HG02885 (cell line): Measurements from ENCODE around the gene PEX14.
"Not testable (repeated sequence)": the region's sequence is repeated elsewhere in the genome, so short reads cannot be mapped to it uniquely, and the experiment has no call there.

ENCODE experiments used
- ATAC-seq: cut with Tn5 transposase; IDR thresholded peaks from one replicate; pipeline ENCODE4 v1.9.1; 2021; ENCODE audit warnings: mild to moderate bottlenecking; ENCODE audit not compliant: unreplicated experiment, poor library complexity

Gene PEX14, protein sequence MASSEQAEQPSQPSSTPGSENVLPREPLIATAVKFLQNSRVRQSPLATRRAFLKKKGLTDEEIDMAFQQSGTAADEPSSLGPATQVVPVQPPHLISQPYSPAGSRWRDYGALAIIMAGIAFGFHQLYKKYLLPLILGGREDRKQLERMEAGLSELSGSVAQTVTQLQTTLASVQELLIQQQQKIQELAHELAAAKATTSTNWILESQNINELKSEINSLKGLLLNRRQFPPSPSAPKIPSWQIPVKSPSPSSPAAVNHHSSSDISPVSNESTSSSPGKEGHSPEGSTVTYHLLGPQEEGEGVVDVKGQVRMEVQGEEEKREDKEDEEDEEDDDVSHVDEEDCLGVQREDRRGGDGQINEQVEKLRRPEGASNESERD

DNA sequence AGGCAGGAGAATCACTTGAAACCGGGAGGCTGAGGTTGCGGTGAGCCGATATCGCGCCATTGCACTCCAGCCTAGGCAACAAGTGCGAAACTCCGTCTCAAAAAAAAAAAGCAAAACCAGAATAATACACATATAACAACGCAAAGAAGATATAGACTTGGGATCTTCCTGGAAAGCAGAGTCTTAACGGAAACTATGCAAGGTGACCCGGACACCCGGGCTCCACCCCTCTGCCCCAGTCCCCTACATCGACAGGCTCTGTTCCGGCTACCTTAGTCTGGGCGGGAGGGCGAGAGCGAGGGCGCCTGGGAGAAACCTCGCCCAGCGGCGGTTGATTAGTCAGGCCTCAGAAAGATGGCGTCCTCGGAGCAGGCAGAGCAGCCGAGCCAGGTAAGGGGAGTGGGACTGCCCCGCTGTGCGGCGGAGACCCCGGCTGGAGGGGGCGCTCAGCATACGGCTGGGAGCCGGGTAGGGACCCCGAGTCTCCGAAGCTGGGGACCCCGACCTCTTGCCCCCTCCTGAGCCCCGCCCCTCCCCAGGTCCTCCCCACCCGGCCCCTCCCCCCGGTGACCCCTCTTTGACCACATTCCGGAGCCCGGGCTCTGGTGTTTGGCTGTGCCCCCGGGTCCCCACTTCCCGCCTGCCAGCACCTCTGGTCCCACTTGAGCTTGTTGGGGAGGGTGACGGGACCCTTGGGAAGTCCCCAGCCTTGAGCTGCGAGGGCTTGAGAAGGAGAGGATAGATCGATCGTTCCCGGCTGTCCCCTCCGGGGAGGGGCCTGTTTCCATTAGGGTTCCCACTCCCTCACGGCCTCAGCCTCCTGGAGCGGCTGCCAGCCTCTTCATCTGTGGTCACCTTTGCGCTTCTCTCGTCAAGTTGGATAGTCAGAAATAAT, at the start of gene PEX14:
Gene PEX14, plus strand, starts transcription at position 338 of the 895 bp plus-strand sequence. Its CDS starts 17 bp downstream, at position 355.
- ATAC-seq, result peak; percentile 72

DNA sequence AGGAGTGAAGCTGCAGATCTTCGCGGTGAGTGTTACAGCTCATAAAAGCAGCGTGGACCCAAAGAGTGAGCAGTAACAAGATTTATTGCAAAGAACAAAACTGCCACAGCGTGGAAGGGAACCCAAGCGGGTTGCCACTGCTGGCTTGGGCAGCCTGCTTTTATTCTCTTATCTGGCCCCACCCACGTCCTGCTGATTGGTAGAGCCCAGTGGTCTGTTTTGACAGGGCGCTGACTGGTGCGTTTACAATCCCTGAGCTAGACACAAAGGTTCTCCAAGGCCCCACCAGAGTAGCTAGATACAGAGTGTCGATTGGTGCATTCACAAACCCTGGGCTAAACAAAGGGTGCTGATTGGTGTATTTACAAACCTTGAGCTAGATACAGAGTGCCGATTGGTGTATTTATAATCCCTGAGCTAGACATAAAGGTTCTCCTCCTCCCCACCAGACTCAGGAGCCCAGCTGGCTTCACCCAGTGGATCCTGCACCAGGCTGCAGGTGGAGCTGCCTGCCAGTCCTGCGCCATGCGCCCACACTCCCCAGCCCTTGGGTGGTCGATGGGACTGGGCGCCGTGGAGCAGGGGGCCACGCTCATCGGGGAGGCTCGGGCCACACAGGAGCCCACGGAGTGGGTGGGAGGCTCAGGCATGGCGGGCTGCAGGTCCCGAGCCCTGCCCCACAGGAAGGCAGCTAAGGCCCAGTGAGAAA, 48.8 kb upstream of the PEX14 start:
- not testable (repeated sequence) for ATAC-seq

DNA sequence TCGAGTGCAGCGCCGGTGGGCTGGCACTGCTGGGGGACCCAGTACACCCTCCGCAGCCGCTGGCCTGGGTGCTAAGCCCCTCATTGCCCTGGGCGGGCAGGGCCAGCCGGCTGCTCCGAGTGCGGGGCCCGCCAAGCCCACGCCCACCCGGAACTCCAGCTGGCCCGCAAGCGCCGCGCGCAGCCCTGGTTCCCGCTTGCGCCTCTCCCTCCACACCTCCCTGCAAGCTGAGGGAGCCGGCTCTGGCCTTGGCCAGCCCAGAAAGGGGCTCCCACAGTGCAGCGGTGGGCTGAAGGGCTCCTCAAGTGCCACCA, 48.3 kb upstream of the PEX14 start:
- ATAC-seq, result not testable (repeated sequence)

DNA sequence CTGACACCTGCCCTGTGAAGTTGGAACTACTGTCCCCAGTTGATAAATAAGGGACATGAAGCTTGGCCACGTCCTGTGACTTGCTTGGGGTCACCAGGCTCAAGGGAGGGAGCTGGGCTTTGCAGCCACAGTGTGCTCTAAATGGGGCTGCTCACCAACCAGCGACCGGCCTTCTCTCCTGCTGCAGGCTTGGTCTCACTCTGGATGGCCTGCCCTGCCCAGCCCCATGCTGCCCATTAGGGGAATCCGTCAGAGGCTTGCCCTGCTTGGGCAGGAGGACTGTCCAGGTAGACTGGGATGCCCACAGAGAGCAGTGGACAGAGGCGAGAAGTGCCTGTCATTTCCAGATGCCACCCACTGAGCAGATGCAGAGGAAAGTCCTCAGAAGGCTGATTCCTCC, 45.8 kb upstream of the PEX14 start:
- ATAC-seq, result no peak

DNA sequence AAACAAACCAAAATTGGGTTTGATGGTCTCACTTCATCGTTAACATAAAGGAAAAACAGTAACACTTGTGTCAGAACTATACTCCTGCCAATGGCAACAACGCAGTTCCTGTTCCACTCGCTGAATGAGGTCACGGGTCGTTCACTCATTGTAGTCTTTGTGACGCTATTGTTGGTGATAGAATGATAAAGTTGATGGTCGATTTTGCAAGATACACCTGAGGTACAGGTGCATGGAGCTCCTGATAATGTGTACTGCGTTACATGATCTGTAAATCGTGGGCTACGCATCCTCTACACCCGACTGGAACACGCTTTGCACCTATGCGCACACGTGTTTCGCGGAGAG, 44.9 kb upstream of the PEX14 start:
- peak; percentile 3 for ATAC-seq

DNA sequence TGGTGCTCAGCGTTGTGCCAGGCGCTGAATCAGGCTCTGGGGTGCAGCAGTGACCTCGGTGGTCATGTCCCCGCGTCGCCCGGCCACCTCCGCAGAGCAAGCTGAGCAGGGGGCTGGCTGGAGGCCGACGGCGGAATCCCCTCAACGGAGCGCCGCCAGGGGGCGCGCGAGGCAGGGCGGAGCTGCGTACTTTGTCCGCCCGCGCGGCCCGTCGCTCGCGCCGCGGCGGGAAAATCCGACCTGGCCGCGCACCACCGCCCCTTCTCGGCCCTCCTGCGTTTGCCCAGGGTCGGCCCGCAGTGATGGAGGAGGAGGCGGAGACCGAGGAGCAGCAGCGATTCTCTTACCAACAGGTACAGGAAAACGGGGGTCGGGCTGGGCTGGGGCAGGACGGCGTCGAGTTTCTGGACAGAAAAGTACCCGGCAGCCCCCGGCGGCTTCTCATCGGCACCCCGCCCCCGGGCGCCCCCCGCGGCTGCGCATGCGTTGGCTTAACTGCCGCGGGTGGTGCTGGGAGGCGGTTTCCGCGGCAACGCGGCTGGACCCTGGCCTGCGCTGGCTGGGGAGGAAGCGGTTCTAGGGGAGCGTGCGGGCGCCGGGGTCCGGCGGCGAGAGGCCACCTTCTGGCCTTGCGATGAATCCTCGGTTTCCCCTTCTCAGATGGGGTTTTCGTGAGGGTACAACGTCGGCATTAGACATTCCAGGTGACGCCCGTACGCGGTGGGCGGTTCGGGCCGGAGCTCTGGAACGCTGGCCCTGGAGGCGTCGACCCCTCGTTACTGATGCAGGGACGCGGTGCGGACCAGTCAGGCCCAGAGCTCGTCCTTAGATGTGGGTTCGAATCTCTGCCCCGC, 44.3 kb upstream of the PEX14 start, which contains the start of gene CENPS:
Gene CENPS, plus strand, starts transcription at position 218 of the 854 bp plus-strand sequence. Its CDS starts 85 bp downstream, at position 303.
- peak; percentile 79 for ATAC-seq

DNA sequence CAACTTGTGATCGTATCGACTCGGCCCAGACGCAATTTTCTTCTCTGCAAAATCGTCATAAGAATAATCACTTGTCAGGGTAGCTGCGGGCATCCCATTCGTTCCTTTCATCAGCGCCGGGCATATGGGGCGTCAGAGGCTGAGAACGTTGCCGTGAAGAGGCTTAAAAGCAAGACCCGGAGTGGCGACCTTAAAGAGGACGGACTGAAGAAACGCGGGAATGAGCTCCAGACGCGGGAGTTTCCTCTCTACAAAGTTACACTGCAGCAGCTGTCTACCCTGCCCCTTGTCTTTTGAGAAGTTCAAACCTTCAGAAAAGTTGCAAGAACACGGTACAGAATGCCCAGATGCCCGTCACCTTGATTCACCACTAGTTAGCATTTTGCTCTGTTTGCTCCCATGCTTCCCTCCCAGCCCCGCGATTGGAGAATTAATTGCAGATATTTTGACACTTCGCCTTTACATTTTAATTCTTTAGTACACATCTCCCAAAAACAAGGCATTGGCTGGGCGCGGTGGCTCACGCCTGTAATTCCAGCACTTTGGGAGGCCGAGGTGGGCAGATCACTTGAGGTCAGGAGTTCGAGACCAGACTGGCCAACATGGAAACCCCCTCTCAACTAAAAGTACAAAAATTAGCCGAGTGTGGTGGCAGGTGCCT, 43.5 kb upstream of the PEX14 start:
- ATAC-seq, result no peak

DNA sequence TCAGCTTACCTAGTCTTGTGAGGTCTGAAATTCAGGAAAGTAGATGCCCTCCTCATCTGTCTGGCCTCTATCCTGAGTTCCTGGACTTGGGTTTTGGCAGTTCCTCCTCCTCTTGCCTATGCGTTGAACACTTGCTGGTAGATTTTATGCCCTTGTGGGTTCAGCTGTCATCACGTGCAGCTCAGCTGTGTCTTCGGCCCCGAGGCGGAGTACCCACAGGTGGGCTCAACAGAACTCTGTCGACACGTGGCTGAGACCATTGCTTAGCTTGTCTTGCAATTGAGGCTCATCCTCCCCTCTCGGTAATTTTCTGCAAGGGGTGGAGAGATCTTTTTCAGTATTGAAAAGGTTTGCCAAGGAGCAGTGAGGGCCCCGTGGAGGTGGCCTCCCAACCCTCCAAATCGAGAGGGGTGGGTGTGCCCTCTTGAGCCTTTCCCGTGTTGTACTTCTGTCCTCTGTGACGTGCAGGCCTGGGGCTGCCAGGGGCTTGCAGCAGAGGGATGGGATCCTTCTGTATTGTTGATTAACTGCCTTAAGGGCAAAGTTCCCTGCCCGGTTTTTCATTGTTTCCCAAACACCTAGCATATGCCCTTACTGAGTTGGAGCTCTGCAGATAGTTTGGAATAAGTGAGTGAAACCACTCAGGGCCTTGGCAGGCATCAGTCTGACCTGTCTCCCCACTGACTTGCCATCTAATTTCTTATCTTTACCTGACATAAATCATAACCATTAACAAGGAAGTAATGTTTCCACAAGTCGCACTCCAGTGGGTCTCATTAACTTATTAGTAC, 41.6 kb upstream of the PEX14 start:
- no peak for ATAC-seq

DNA sequence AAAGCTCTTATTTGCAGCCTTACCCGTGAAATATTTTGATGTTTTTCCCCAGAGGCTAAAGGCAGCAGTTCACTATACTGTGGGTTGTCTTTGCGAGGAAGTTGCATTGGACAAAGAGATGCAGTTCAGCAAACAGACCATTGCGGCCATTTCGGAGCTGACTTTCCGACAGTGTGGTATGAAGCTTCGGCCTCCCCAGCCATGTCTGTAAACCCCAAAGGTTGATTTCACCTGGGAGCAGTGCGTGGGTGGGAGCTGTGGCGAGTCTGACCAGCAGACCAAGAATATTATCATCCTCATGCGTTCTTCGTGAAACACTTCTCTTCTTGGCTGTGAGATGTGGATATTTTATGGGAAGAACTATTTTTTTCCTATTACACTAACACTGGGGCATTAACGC, 41.0 kb upstream of the PEX14 start:
- ATAC-seq, result no peak

DNA sequence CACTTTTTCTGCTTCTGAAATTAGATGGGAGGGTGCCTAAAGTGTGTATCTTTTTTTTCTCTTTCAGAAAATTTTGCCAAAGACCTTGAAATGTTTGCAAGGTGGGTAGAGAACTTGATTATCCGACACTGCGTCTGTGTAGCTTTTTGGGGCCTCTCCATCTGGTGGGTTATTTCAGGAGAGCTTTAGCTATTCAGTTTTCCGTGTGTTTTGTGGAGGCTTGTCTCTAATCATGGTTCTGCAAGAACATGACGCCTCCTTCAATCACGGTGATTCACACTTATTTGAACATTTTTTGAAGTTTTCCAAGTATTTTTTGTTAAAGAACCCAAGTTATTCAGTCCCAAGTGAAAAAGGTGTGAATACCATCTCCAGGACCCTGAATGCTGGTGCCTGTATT, 40.2 kb upstream of the PEX14 start:
- no peak for ATAC-seq

DNA sequence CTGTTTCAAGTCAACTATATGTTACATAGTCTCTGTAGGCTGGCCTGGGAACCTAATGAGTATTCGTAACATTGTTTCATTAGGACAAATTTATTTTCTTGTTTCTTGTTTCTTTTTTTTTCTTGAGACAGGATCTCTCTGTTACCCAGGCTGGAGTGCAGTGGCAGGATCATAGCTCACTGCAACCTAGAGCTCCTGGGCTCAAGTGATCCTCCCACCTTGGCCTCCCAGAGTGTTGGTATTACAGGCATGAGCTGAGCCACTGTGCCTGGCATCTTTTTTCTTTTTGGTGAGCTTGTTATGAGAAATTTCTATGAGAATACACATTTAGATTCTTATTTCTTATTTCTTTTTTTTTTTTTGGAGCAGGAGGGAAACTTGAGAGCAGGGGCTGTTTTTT, 37.7 kb upstream of the PEX14 start:
- no peak for ATAC-seq

DNA sequence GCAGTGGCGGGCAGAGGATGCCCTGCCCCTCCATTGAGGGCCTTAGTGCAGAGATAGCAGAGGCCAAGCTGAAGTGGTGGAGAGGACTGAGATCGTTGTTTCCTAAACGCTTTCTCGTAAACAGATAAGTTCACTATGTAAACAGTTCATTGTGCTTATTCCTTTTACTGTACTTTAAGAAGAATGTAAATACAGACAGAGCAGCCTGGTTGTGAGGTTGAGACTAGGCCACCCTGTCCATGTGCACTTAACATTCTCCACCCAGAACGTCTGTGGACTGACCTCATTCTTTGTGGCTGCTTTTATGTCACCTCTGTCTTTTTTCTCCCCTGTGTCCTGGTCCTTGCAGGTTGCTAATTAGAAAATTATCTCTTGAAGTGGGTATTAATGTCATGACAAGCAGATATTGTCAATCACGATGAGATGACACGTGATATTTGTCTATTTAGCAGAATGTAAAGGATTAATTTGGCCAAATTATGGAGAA, 36.0 kb upstream of the PEX14 start:
- ATAC-seq, result no peak

DNA sequence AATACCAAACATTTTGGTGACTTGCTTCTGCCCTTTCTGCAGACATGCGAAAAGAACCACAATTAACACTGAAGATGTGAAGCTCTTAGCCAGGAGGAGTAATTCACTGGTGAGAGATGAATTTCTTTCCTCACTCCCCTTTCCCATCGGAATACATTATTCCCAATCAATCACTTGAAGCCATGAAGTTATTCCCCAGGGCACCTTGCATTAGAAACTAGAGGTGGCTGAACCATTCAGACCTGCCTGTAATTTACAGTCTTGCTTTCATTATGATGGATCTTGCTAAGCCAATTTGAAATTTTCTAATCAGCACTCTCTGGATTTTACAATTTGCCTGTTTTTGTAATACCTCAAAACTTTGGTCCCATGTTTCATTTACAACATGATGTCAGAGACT, 34.4 kb upstream of the PEX14 start:
- ATAC-seq, result no peak

DNA sequence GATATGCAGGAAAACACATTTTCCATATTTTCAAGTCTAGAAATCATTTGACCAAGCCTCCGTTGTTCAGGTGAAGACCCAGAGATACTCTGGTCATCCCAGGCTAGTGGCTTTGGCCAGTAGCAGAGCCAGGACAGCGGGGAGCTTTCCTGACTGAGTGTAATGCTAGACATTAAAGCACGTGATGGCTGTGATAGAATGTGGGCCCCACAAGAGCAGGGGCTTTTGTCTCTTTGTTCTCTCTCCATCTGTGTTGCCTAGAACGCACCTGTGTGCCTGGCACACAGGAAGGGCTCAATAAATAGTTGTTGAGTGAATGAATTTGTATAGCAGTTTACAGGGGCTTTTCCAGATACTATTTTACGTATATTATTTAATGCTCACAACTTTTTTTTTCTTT, 34.0 kb upstream of the PEX14 start:
- ATAC-seq, result no peak

DNA sequence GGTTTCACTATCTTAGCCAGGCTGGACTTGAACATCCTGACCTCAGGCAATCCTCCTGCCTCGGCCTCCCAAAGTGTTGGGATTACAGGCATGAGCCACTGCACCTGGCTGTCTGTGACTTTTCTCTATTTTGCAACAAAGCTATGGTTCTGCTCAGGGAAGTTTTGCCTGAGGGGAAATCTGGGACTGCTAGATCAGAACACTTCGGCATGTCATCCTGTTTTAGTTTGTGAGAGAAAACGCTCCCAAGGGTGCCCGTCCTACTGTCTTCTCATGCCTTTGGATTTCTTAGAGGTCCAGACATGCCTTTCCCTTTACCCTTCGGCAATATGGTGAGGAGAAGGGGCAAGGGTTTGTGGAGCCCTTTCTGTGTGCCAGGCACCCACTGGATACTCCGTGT, 30.5 kb upstream of the PEX14 start:
- no peak for ATAC-seq

DNA sequence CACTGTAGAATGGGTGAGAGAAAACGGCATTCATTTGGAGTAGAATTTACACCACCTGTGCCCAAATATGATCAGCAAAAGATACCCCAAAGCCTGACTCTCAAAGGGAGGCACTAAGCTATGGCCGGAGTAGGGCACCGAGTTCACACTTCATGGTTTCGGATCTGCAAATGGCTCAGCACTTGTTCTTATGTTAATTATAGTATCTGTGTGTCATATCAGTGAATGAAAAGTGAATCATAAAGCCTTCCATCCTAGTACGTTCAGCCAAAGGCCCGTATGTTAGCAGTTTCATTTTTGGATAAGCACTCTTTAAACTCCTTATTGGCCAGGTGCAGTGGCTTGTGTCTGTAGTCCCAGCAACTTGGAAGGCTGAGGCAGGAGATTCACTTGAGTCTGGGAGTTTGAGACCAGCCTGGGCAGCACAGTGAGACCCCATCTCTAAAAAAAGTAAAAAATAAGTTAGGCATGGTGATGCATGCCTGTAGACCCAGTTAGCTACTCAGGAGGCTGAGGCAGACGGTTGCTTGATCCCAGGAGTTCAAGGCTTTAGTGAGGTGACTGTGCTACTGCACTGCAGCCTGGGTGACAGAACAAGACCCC, 29.9 kb upstream of the PEX14 start:
- ATAC-seq, result no peak

DNA sequence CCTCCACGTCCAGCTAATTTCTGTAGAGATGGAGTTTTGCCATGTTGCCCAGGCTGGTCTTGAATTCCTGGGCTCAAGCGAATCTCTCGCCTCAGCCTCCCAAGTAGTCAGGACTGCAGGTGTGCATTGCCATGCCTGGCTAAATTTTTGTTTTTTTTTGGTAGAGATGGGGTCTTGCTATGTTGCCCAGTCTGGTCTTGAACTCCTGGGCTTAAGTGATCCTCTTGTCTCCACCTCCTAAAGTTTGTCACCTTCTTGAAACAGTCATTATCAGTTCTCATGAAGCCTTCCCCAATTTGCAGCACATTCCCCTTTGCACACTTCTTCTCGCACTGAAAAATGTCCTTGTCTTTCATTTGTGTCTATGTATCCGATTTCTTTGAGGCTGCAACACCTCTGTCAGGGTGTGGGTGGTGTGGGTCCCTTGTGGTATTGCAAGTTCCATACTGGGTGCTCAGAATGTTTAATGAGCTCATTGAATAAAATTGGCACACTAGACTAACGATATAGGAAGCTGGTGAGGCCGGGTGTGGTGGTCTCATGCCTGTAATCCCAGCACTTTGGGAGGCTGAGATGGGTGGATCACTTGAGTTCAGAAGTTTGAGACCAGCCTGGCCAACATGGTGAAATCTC, 27.8 kb upstream of the PEX14 start:
- ATAC-seq, result no peak

DNA sequence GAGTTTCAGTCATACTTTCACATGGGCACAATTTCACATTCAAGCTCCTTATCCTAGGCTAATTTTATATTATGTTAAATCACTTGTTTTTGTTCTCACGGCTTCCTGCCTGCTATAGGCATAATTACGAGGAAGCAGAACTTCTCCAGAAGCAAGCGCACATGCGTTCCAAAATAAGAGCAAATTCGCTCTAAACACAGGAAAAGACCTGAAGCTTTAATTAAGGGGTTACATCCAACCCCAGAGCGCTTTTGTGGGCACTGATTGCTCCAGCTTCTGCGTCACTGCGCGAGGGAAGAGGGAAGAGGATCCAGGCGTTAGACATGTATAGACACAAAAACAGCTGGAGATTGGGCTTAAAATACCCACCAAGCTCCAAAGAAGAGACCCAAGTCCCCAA, 25.0 kb upstream of the PEX14 start, which contains the start of gene CORT:
Gene CORT, plus strand, starts transcription at position 281 of the 400 bp plus-strand sequence. CDS start 193 bp downstream, outside the sequence.
- no peak for ATAC-seq
